ENCODE measurements around the gene EPHA7.

EPHA7 gene

DNA sequence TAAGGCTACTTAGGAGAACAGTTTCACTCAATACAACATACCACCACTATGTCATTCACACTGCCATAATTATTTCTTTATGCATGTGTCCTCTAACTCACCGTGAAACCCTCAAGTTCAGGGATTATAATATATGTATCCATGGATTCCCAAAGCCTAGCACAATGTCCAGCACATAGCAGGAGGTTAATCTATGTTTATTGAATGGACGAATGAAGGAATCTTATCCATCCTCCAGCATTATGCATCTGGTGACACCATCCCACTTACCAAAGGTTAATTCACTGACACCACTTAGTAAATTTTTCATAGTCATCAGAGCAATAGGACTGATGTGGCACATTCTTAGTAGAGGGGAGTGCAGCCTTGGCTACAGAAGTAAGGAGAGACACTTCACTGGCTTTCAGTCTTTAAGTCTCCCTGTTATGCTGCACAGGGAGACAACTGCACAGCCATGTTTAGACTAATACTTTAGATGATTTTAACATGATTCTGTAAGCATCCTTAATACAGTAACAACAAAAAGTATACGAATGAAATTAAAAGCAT lies 49.7 kb downstream of the EPHA7 start:
- Mint-ChIP-seq H3K36me3 (ENCODE audit: low read depth) (no peaks in the 10 kb centered on the region), H3K27me3 (no peaks in the 10 kb centered on the region), H3K4me3 (no peak overlapping the region), H3K4me1 (ENCODE audit: low read depth) (no peaks in the 10 kb centered on the region), H3K27ac (no peak overlapping the region), H3K9me3 (peaks cover 8% of the 10 kb centered on the region)
- DNase-seq = no peak

DNA sequence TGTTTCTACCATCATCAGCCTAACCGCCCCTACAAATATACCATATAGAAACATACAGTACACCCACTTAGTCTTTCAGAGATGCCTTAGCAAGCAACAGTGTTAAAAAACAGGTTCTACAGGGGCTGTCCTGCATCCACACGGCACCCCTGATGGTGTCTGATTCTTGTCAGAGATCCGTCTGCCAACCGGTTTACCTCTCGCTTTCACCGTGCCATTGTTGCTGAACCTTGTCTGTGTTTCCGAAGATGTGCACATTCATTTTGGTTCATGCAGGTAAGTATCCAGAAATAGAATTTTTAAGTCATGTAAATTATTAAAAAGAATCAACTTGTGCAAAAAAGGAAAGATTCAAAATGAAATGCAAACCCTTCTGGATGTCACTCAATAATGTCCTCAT lies 52.9 kb downstream of the EPHA7 start:
- Mint-ChIP-seq H3K9me3 (peaks cover 6% of the 10 kb centered on the region), H3K27me3 (no peaks in the 10 kb centered on the region), H3K36me3 (ENCODE audit: low read depth) (no peaks in the 10 kb centered on the region), H3K4me1 (ENCODE audit: low read depth) (no peaks in the 10 kb centered on the region), H3K27ac (no peak overlapping the region), H3K4me3 (no peak overlapping the region)
- no peak for DNase-seq

DNA sequence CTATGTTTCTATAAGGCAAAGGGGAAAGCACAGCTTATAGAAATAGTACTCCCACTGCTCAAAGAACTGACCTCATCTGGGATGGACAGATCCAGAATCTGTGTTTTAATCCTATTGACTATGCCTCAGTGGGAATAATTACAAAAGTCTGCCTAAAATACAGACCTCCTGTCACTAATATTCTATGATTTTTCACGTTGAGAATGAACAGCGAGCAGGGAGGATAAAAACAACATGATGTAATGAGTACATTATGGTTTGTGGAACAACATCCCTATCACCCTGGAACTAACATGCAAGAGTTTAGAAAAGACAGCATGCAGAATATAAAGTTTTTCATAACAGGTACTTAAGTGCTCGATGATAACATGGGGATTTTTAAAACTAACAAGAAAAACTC lies 53.9 kb downstream of the EPHA7 start:
- no peak for DNase-seq
- Mint-ChIP-seq H3K4me1 (ENCODE audit: low read depth) (no peaks in the 10 kb centered on the region), H3K27ac (no peak overlapping the region), H3K9me3 (peaks cover 6% of the 10 kb centered on the region), H3K36me3 (ENCODE audit: low read depth) (no peaks in the 10 kb centered on the region), H3K4me3 (no peak overlapping the region), H3K27me3 (no peaks in the 10 kb centered on the region)

DNA sequence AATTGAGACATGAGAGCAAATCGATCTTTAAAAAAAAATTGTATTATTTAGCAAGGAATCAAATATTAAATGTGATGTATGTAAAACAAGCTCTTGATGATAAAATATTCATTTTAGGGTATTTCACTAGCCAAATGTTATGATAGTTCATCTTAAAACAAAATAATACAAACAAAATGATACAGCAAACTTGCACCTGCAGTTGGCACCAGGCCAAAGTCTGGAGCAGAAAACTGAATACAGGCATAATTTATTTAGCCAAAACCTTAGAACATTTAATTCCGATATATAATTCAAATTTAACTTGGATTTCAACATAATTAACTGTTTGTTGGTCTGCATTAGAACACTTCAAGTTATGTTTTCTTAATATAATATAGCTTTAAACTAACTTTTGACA lies 60.9 kb downstream of the EPHA7 start:
- H3K27ac Mint-ChIP-seq = no peak overlapping the region
- DNase-seq = no peak
- no peaks in the 10 kb centered on the region for H3K27me3 Mint-ChIP-seq
- no peaks in the 10 kb centered on the region for H3K4me1 Mint-ChIP-seq (ENCODE audit: low read depth)
- no peaks in the 10 kb centered on the region for H3K36me3 Mint-ChIP-seq (ENCODE audit: low read depth)
- H3K9me3 Mint-ChIP-seq = peaks cover 3% of the 10 kb centered on the region
- H3K4me3 Mint-ChIP-seq = no peak overlapping the region

DNA sequence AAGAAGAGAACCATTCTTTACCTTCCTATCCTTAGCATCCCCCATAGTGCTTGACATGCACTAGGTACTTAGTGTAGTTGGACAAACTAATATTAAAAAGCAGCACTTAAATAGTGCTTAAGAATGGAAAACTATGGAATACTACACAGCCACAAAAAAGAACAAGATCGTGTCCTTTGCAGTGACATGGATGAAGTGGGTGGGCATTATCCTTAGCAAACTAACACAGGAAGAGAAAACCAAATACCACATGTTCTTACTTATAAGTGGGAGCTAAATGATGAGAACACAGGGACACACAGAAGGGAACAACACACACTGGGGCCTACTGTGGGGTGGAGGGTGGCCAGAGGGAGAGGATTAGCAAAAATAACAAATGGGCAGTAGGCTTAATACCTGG lies 66.8 kb downstream of the EPHA7 start:
- Mint-ChIP-seq H3K36me3 (ENCODE audit: low read depth) (no peaks in the 10 kb centered on the region), H3K27ac (no peak overlapping the region), H3K27me3 (no peaks in the 10 kb centered on the region), H3K9me3 (peaks cover 16% of the 10 kb centered on the region), H3K4me1 (ENCODE audit: low read depth) (no peaks in the 10 kb centered on the region), H3K4me3 (no peak overlapping the region)
- DNase-seq = no peak

DNA sequence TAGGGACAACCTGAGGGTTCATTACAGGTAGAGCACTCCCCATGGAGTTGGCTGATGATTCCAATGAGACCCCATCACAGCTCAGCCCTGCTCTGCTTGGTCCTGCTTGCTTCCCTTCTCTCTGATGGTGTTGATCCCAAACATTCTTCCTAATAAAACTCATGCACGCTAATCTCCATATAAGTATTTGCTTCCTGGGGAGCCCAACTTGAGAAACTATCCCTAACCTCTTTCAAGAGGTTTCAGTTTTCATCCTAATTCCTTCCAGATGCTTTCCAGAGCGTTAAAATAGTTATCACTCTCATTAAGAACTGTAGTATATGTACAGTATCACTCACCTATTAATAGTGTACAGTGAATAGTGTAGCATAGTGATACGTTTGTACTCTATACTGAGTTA lies 68.1 kb downstream of the EPHA7 start:
- Mint-ChIP-seq H3K4me1 (ENCODE audit: low read depth) (no peaks in the 10 kb centered on the region), H3K36me3 (ENCODE audit: low read depth) (no peaks in the 10 kb centered on the region), H3K9me3 (peaks cover 16% of the 10 kb centered on the region), H3K27me3 (no peaks in the 10 kb centered on the region), H3K4me3 (no peak overlapping the region), H3K27ac (no peak overlapping the region)
- no peak for DNase-seq

DNA sequence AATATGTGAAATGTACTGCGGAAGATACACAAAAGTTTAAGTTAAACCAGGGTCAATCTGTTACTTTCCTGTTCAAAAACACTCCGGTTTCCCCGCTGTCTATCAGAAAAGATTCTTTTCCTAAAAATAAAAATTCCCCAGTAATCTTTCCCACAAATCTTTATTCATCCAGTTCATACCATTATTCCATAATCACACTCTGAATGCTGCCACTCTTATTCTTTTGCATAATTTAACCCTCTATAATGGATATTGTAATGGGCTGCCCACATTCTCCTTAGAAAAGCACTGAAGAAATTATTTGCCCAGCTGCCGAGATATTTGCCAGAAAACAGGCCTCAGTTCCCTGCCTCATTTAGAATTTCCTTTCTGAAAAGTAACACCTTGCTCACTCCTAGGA lies 68.6 kb downstream of the EPHA7 start:
- no peak overlapping the region for H3K27ac Mint-ChIP-seq
- H3K4me3 Mint-ChIP-seq = no peak overlapping the region
- H3K4me1 Mint-ChIP-seq (ENCODE audit: low read depth) = no peaks in the 10 kb centered on the region
- no peak for DNase-seq
- no peaks in the 10 kb centered on the region for H3K27me3 Mint-ChIP-seq
- peaks cover 16% of the 10 kb centered on the region for H3K9me3 Mint-ChIP-seq
- H3K36me3 Mint-ChIP-seq (ENCODE audit: low read depth) = no peaks in the 10 kb centered on the region

DNA sequence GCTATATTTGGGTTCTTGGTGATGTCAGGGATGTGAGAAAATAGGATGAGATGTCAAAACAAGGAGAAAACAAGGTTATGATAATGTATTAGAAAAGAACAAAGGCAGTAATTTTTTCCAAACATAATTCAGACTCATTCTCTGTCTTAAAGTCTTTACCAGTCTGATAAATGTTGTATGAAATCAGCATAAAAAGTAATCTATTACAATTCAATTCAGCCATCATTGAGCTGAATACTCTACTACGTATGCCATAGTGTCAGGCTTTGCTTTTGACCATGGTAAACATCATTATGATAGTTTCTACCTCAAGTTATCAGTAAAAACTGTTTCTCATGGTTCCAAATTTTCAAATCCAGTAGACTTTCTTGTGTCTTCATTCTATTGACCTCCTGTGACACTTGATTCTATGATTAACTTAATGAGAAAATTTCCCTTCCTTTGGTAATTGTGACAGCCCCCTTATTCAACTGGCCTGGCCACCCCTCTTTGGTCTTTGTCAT lies 75.0 kb downstream of the EPHA7 start:
- no peaks in the 10 kb centered on the region for H3K27me3 Mint-ChIP-seq
- no peaks in the 10 kb centered on the region for H3K36me3 Mint-ChIP-seq (ENCODE audit: low read depth)
- H3K27ac Mint-ChIP-seq = no peak overlapping the region
- no peak overlapping the region for H3K4me3 Mint-ChIP-seq
- no peaks in the 10 kb centered on the region for H3K9me3 Mint-ChIP-seq
- H3K4me1 Mint-ChIP-seq (ENCODE audit: low read depth) = no peaks in the 10 kb centered on the region
- no peak for DNase-seq

DNA sequence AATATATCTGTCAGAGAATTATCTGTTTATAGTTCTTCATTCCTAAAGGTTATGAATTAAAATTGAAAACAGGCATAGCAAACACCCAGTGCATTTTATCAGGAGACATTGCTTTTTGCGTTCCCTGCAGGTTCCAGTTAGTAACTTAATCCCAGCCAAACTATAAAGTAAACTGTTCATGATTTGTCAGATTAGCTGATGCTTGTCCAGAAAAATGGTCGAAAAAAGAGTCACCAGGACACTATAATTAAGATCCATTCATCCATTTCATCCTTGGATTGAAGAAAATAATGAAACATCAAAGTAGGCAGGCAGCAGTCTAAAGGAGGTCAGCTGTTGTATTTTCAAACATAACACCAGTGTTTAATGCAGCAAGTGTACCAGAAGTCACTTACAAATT lies 75.9 kb downstream of the EPHA7 start:
- Mint-ChIP-seq H3K27me3 (no peaks in the 10 kb centered on the region), H3K36me3 (ENCODE audit: low read depth) (no peaks in the 10 kb centered on the region), H3K9me3 (no peaks in the 10 kb centered on the region), H3K27ac (no peak overlapping the region), H3K4me1 (ENCODE audit: low read depth) (no peaks in the 10 kb centered on the region), H3K4me3 (no peak overlapping the region)
- DNase-seq = no peak

DNA sequence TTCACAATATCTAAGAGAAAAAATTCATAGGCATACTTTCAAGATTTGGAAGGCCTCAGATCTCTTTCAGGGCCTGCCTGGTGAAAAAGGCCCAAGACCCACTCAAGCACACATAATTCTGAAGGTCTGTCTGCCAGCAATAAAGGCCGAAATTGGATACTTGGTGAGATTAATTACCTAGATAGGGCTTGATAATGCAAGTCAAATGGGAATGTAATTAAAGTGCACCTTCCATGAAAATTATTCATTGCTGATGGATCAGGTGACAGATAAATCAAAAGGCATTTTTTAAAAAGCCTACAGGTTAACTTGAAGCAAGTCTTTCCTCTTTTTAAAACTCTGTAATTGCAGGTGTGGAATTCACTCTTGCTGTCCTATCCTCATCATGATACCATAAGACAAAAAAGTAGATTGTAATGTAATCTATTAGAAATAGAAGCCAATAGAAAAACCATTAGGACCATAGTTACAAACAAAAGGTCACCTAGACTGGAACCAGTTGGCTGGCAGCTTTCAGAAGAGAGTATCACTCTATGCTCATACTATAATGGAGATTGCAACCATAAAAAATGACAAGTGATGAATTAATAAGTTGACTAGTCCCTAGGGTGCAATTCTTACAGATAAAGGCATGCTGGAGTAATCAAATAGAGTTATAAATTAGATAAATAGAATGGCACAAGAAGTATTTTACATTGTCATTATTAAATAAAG lies 77.3 kb downstream of the EPHA7 start:
- H3K27ac Mint-ChIP-seq = no peak overlapping the region

DNA sequence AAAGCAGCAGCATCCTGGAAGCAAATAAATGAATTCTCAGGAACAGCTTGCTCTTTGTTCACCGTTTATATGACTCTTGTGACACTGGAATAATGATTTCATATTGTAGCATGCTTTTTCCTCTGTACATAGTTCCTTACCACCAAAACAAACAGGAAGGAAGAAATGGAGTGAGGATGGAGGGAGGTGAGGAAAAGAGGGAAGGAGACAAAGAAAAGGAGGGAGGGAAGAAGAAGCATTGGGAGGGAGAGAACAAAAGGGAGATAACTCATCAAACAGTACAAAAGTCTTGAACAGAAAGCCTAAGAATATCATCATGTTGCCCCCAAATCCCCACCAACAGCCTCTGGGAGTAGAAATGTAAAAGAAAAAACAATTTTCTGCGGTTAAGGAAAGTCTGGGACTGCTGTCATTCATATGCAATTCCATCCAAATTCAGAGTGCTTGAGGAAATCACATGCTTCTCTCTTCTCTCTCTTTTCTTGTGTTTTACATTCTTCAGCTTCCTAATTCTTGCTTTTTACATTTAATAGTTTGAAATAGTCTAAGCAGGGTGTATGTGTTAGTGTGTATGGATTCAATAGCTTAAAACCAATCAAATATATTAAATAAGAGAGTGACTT lies 81.5 kb downstream of the EPHA7 start:
- H3K4me1 Mint-ChIP-seq (ENCODE audit: low read depth) = no peaks in the 10 kb centered on the region
- H3K27me3 Mint-ChIP-seq = no peaks in the 10 kb centered on the region
- H3K36me3 Mint-ChIP-seq (ENCODE audit: low read depth) = no peaks in the 10 kb centered on the region
- DNase-seq = no peak
- peaks cover 3% of the 10 kb centered on the region for H3K9me3 Mint-ChIP-seq
- H3K4me3 Mint-ChIP-seq = no peak overlapping the region
- no peak overlapping the region for H3K27ac Mint-ChIP-seq

More for the DNA sequence above, 77.3 kb downstream of the EPHA7 start:
- Mint-ChIP-seq H3K9me3 (no peaks in the 10 kb centered on the region), H3K4me3 (no peak overlapping the region), H3K4me1 (ENCODE audit: low read depth) (no peaks in the 10 kb centered on the region), H3K27me3 (no peaks in the 10 kb centered on the region), H3K36me3 (ENCODE audit: low read depth) (no peaks in the 10 kb centered on the region)
- DNase-seq = no peak

DNA sequence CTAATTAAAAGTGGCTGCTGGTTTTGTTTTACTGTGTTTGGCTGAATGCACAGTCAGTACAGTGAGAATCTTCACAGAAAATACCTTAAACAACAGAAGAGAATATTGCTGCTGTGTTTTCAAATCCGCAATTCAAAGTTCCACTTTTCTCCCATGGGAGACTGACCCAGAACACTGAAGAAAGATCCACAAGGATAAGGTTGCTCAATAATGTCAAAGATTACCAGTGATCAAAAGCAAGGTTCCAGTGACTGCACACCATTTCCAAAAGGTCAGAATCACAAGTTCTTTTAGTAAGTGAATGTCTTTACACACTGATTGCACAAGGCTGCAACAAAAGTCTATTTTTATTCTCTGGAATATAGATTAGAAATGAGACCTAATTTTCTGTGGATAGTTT lies 82.3 kb downstream of the EPHA7 start:
- H3K9me3 Mint-ChIP-seq = peaks cover 3% of the 10 kb centered on the region
- no peaks in the 10 kb centered on the region for H3K27me3 Mint-ChIP-seq
- H3K4me3 Mint-ChIP-seq = no peak overlapping the region
- no peak overlapping the region for H3K27ac Mint-ChIP-seq
- no peak for DNase-seq
- no peaks in the 10 kb centered on the region for H3K4me1 Mint-ChIP-seq (ENCODE audit: low read depth)
- H3K36me3 Mint-ChIP-seq (ENCODE audit: low read depth) = no peaks in the 10 kb centered on the region

DNA sequence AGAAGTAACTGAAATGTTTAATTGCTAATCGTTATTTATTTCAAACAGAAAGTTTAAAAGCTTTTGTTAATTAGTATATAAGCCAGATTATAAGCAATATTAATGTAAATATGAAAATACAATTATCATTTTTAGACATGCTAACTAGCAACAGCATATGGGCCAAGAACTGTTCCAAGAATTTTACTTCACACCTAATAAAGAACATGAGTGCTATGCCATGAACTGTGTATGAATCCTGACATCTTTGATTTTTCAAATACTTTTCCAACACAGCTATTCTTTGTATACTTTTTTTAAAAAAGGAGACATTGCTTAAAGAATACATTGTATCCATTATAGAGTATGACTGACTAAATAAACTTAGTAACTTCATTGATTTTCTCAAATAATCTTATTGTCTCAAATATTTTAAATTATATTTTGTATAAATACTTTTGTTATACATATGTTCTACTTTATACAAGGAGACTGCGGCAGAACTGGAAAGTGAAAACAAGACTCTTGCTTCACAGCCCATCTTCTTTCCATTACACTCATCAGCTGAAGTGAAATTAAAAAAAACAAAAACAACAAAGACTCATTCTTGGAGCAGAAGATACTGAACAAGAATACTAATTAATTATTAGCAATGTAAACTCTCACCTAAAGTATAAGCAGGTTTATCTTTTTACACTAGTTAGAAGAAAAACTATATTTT lies 89.9 kb downstream of the EPHA7 start:
- Mint-ChIP-seq H3K4me3 (no peak overlapping the region), H3K27me3 (no peaks in the 10 kb centered on the region), H3K27ac (no peak overlapping the region)

DNA sequence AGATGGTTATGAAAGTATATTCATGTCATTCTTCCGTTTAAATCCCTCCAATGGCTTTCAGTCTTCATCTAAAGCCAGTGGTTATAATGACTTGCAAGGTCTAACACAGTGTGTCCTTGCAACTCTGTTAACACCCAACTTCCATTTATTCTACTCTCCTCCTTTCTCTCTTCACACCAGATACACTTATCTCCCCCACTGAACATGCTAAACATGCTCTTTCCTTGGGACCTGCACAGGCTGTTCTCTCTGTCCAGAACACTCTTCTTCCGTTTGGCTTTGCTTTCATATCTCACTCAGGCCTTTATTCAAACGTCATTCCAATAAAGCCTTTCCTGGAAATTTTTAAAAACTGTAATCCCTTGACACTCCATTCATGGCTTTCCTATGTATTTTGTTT lies 91.5 kb downstream of the EPHA7 start:
- no peaks in the 10 kb centered on the region for H3K27me3 Mint-ChIP-seq
- H3K9me3 Mint-ChIP-seq = peaks cover 4% of the 10 kb centered on the region
- no peaks in the 10 kb centered on the region for H3K36me3 Mint-ChIP-seq (ENCODE audit: low read depth)
- H3K27ac Mint-ChIP-seq = no peak overlapping the region
- no peak overlapping the region for H3K4me3 Mint-ChIP-seq
- no peak for DNase-seq
- no peaks in the 10 kb centered on the region for H3K4me1 Mint-ChIP-seq (ENCODE audit: low read depth)

More for the DNA sequence above, 89.9 kb downstream of the EPHA7 start:
- DNase-seq = no peak
- H3K36me3 Mint-ChIP-seq (ENCODE audit: low read depth) = no peaks in the 10 kb centered on the region
- peaks cover 3% of the 10 kb centered on the region for H3K9me3 Mint-ChIP-seq
- no peaks in the 10 kb centered on the region for H3K4me1 Mint-ChIP-seq (ENCODE audit: low read depth)

DNA sequence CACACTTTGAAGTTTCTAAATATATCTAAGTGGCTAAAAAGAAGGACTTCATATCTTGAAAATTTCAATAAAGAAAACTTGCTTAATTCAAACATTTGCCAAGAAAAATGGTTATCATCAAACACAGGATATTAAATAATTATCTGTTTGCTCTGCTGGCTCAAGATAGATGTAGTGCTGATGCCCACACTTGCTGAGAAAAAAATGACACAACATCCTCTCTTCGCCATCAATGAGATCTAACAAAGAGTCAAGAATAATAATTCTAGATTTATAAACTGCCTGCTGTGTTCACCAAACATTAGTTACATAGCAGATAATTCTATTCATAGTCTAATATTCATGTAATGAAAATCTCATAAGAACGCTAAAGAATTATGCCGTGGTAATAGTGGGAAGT lies 93.6 kb downstream of the EPHA7 start:
- Mint-ChIP-seq H3K36me3 (ENCODE audit: low read depth) (no peaks in the 10 kb centered on the region), H3K4me3 (no peak overlapping the region), H3K9me3 (peaks cover 4% of the 10 kb centered on the region), H3K27me3 (no peaks in the 10 kb centered on the region), H3K27ac (no peak overlapping the region), H3K4me1 (ENCODE audit: low read depth) (no peaks in the 10 kb centered on the region)
- no peak for DNase-seq
